LHCN-M2 (cell line): ENCODE measurements around the gene ENHO. TPM values are rescaled to one million over a fixed set of nuclear protein-coding genes. Genes with fewer than 3 reads are reported as not detected.
A peak's percentile ranks its signal among the peaks of the same experiment; 100 is the strongest.
"Not testable (repeated sequence)": the region's sequence is repeated elsewhere in the genome, so short reads cannot be mapped to it uniquely, and the experiment has no call there.

ENCODE experiments used
- DNase-seq: peaks from one replicate; pipeline ENCODE4 v3.0.0-alpha.2; 2012; ENCODE audit warnings: low read depth
- total RNA-seq: library from RNA; depleted of rRNA; stranded (reverse); fragments of >200 nt; gene quantifications from 2 replicates; pipeline ENCODE4 v1.2.3, GENCODE V29; 2014

ENHO gene
- total RNA-seq, 1 experiment from 2014 or later: 0.29 TPM

DNA sequence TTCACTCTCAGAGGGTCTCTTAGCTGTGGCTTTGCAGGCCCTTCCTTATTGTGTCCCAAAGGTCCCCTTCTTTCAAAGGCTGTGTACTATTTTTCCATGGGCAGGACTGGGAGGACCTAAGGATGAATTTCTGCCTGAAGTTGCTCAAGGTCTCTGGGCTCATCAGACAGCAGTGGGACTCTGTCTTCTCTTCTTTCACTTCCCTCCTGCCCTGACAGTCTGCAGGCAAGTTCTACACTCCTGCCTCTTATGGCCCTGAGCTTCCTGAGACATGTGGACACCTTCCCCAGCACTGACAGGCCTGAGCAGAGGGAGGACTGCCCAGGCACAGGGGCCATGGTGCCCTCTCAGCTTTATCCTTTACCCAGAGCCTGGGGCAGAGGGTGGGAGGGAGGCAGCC lies 14.8 kb downstream of the ENHO start:
- no peak for DNase-seq

DNA sequence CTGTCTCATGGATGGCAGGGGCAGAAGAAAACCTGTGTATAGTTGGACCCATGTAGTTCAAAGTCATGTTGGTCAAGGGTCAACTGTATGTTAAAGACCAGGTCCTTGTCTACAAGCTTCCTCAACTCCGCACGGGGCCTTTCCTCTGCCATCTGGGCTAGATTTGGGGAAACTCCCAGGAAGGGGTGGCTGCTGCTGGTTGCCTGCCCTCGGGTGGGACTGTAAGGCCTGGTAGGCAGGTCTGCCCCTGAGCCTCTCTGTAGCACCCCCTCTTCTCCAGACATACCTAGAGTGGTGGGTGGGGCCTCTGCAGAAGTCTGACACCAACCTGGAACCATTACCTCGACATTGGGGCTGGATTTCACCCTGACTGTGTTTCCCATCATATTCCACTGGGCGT lies 15.2 kb downstream of the ENHO start:
- no peak for DNase-seq

DNA sequence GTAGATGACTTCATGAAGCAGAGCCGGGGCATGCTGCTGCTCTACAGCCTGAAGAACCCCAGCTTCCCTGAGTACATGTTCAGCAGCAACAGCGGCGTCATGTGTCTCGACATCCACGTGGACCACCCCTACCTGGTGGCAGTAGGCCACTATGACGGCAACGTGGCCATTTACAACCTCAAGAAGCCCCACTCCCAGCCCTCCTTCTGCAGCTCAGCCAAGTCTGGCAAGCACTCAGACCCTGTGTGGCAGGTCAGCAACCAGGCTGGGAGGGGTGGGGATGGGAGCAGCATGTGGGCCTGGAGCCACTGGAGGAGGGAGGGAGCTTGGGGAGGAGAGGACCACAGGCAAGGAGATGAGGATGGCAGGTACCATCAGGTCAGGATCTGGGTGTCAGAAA lies 16.2 kb downstream of the ENHO start:
- DNase-seq: no peak

DNA sequence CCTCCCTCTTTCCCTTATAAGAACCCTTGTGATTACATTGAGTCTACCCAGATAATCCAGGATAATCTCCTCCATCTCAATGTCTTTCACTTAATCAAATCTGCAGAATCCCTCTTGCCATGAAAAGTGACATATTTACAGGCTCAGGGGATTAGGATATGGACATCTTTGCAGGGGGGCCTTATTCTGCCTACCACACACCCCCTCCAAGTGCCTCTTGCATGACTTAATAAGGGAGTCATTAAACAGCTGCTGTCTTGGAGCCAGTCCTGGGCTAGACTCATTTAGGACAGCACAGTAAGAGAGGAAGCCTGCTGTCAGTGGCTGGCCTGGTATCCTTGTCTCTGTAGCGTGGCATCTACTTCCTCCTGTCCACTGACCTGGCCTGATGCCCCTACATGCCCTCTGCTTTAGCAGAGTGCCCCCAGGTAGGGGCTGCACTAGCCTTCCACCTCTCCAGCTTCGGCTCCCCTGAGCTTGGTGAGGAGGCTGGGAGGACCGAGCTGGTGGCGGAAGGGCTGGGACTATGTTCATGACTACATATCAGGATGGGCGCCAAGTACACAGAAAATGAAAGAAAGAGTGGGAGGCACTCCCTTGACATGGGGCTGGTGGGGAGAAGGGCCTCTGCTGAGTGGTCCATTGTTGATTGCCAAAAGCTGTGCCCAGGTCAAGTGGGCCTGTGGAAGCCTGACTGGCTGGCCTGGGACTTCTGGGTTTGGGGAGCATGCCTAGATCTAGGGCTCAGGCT lies 17.2 kb downstream of the ENHO start:
- peak; percentile 24 for DNase-seq

DNA sequence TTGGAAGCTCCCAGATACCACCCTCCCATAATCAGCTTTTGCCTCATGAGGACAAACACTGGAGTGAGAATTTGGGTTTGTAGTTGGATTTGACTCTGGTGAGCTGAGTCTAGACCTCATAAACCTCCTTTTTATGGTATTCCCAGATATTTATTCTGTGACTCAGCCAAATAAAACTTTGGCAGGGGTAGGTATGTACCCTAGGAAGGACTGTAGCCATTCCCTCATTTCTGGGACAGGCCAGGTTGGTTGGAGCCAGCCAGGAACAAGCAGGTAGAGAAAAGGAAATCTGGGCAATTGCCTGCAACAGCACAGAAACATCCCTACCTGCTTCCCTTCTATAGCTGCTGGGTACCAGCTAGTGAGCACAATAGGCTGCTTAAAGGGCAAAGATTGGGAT lies 19.4 kb downstream of the ENHO start:
- no peak for DNase-seq

DNA sequence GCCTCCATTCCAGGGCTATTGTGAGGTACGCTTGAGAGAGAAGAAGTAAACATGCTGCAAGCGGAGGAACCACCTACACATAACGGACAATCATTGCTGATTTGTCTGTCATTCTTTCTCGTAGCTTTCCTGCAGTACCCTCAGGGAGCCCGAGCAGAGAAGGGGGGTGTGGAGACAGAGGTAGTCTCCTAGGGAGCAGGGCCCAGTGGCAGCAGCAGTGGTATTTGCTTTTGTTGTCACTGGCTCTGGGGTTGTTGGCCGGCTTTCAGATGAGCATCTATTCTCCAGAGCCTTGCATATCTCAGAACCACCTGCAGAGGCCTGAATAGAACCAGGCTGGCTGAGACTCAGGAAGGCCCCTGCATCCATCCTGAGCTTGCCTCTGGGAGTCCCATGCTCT lies 19.9 kb downstream of the ENHO start:
- DNase-seq: no peak

DNA sequence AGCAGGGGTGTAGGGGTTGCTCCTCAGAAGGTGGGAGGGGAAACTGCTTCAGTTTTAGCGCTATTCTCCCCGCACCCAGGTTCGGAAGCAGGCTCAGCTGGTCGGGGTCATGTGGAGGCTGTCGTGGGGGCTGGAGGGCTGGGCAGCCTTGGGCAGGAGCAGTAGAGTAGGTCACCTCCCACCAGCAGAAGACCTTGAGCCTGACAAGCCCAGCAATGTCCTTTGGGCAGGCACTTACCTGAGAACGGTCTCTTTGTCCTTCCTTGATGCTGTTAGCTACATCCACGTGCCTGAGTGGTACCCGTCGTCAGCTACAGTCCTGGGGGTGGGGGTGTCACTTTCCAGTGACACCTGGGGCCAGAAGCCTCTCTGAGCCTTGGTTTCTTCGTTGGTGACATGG lies 20.3 kb downstream of the ENHO start:
- no peak for DNase-seq

DNA sequence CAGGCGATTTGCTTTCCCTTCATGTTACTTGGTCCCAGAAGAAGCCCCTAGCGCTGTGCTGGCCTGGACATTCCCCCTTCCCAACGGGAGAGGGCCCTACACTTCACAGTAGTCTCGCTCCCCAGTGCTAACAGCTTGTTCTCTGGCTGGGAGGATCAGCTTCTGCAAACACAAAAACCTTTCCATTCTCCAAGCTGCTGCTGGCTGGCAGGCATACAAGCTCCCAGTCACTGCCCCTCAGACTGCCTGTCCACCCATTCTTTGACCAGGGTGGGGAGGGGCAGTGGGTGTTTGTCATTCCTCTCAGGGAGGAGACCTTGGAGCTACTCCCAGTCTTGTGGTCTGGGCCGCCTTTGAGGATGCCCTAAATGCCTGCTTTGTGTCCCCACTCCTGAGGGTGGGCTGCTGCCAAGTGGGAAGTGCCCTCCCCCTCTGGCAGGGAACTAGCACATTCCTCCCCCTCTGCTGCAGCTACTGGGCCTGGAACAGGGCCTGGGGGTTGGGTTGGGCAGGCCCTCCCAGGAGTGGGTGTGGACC lies 20.8 kb downstream of the ENHO start:
- no peak for DNase-seq

DNA sequence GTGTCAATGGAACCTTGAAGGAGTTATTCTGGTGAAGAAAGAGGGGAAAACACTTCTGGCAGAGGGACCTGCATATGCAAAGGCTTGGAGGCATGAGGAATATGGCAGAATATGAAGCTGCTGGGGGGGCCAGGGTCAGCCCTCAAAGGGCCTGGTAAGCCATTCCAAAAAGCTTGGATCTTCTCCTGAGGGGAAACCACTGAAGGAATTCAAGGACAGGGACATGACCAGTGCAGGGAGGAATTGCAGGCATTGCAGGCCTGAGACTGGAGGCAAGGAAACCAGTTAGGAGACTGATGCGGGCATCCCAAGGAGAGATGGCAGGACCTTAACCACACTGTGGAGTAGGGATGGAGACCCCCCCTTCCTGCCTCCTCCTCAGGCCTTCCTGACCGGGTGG lies 21.4 kb downstream of the ENHO start:
- no peak for DNase-seq

DNA sequence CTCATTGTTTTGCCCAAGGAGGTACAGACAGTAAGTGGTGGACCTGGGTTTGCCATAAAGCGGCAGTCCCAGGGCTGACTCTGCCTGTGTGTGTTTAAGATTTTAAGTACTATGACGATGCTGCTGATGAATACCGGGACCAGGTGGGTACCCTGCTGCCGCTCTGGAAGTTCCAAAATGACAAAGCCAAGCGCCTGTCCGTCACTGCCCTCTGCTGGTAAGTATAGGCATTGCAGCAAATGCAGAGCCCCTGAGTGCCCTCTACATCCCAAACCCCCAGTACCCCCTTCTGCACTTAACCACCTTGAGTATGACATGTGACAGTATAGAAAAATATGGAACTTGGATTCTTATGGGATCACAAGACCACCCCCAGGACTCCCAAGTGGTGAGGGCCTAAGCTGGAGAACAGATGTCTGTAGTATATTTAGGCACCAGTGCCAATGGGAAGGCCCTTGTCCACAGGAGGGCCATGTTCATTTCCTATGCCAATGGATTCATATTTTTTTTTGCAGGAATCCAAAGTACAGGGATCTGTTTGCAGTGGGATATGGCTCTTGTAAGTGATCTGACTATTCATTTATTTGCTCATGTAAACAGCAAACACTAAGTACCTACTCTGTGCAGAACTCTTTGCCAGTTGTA lies 22.0 kb downstream of the ENHO start:
- DNase-seq: peak; percentile 33

DNA sequence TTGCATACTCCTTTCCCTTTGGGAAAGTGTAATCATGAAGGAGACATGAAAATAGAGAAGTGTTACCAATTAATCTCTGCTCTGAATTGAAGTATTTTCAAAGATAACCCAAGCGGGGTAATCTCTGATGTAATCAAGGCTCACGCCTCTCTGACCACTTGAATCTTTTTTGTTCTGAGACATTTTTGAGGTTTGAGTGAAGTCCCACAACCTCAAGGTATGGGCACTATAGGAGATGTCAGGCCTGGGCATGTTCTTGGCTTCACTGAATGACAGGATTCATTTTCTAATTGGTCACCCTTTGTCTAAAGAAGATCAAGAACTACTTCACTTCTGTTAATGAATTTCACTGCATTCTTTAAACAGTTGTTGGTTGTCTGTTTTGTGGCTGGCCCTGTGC lies 23.7 kb downstream of the ENHO start:
- no peak for DNase-seq

DNA sequence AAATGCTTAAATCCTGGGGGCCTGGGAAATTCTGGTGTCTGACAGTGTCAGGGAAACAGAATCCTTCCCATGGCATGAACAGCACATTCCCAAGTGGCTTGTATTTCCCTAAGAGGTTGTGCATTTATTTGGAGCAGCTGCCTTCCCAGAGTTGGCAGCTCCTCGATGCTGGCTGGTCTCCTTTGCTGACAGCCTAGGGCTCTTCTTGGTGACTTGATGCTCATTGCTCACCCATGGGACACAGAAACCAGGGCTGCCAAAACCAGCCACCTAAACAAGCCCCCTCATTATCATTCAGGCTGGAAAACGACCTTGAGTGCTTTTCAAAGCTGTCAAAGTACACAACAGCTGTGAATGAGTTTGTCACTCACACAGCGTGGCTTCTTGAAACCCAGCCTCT lies 24.2 kb downstream of the ENHO start:
- no peak for DNase-seq

DNA sequence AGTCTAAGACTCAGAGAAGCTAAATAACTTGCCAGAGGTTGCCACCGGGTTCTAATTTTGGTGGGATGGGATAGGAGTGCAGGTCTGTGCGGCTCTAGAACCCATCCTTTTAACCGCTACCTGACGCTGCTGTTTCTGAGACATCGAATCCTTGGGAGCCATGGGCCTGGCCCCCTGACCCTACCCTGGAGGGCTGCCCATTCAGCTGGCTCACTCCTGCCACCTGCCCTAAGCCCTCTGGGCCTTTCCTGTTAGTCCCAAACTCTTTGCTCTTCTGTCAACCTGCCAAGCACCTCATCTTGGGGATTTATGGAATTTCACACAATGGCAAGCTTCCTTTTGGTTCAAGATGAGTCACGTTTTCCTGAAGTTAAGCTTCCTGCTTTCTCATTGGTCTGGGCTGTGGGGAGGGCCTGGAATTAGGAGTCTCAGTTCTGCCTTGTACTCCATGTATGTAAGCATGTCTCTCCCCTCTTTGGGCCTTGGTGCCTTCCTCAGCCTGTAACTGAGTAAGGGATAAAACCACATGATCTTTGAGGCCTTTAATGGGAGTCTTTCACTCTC lies 26.6 kb downstream of the ENHO start:
- DNase-seq: peak; percentile 19

DNA sequence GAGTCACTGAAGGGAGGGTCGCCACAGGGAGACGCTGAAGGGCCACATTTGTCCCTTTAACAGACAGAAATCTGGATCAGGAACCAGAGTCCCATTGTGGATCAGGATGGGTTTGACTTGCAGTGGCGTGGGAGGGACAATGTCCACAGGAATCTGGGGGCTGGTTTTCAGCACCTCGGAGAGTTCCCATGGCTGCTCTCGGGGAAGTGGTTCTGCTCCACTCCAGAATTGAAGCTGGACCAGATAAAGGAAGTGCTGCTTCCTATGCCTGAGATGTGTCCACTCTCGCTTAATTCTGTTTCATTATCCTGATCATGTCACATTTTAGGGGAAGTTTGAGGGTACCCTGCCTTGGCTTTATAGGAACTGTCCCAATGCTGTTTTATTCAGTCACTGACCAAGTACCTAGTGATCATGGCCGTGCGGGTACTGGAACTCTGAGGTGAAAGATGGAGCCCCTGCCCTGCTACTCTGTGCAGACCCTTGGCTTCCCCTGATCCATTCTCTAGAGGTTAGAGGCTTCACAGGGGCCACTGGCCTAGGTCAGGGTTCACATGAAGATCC lies 28.7 kb downstream of the ENHO start:
- DNase-seq: peak; percentile 41

DNA sequence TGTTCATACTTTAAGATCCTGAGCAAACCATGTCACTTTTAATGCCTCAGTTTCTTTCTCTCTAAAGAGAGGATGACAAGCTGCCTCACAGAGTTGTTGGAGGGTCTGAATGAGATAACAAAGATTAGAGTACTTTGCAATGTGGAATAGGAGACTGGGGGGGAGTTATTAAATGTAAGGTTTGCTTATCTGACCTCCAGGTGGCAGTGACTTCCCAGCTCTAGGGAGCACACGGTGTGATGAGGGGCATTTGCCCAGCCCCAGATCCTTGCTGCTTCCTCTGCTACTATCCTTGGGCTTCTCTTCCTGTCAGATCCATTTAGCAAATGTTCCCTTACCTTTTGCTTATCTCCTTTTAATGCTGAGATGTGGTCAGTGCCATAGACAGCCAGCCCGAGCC lies 30.7 kb downstream of the ENHO start:
- no peak for DNase-seq

DNA sequence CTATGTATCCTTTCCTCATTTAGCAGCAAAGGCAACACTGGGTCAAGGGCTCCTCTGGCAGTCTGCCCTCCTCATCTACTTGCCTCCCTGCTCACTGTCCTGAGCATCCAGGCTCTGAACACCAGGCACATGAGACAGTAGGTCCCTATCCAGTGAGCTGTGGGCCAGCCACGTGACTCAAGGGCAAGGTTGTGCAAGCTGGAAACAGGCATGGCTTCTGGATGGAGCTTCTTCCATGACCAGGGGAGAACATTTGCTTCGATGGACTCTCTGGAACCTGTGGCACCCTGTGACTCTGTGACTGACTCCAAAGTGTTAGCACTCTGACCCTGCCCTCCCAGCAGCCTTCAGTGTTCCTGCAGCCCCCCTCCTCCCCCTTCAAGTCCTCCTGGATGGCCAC lies 31.2 kb downstream of the ENHO start:
- no peak for DNase-seq

DNA sequence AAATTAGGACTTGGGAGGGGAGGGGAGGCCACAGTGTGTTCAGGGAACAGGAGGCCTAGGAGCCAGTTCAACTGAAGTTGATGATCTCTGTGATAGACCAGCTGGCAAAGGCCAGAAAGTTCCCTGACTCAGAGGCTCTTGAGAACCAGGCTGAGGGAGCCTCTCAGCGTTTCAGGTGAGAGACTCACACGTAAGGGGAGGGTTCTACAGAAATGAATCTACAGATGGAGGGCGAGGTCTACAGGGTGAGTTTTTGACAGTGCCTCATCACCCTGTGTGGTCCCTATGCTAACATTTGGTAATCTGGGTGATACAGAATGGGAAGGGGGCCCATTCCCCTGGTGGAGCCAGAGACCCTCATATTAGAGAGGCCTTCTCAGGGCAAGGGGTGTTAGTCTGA lies 32.0 kb downstream of the ENHO start:
- DNase-seq: no peak

DNA sequence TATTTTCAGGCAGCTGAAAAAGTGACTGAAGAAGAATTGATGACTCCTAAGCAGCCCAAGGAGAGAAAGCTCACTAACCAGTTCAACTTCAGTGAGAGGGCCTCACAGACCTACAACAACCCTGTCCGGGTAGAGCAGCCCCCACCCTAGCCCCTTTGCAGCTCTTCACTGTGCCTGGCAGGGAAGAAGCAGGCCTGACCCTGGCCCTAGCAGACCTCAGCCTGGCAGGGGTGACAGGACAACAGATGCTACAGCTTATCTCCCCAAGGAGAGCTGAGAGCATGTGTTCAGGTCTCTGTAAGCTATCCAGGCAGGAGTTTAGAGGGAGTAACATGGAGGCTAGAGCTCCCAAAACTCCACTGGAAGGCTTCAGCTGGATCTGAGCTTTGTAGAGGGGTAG lies 32.4 kb downstream of the ENHO start:
- no peak for DNase-seq

DNA sequence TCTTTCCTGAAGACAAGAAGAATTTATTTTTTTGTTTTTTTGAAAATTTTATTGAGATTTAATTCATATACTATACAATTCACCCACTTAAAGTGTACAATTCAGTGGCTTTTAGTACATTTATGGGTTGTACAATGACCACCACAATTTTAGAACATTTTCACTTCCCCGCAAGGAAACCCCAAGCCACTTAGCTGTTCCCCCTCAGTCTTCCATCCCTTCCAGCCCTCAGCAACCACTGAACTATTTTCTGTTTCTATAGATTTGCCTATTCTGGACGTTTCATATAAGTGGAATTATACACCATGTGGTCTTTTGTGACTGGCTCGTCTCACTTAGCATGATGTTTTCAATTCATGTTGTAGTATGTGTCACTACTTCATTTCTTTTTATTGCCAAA lies 36.2 kb downstream of the ENHO start:
- no peak for DNase-seq

DNA sequence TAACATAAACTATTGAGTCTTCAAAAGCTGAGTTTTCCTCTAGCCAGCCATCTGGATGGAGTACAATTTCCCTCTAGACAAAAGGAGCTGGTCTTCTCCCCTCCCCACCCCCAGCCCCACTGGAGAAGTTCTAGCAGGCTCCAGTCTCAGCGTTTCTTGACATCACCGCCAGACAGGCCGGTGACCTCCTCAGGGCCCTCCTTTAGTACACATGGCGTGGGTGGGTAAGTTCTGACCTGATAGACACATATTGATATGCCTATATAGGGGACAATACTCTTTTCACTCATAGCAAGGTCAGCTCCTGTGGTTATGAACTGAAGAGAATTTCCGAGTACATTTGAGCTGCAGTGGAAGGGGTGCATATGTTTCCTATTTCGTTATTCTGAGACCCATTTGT lies 37.0 kb downstream of the ENHO start:
- no peak for DNase-seq

DNA sequence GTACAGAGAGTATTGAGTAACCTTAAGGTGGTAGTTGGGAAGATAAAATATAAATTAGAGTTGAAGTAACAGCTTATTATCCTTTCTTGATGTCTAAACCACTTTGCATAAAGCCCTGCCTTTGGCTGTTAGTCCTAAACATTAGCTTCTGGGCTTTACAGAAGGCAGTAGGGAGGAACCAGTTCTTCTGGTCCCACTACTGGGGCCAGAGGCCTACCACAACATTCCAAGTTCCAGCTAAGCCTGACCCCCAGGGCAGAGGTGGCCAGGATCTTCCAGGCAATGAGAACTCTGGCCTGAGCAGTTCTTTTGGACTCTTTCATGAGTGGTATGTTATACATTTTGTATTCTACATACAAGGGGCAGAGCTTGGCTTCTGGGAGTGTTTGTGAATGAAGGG lies 38.1 kb downstream of the ENHO start:
- no peak for DNase-seq

DNA sequence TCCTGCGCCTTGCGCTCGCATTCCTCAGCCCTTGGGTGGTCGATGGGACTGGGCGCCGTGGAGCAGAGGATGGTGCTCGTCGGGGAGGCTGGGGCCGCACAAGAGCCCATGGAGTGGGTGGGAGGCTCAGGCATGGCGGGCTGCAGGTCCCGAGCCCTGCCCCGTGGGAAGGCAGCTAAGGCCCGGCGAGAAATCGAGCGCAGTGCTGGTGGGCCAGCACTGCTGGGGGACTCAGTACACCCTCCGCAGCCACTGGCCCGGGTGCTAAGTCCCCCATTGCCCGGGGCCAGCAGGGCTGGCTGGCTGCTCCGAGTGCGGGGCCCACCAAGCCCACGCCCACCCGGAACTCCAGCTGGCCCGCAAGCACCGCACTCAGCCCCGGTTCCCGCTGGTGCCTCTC lies 40.0 kb downstream of the ENHO start:
- DNase-seq: not testable (repeated sequence)

DNA sequence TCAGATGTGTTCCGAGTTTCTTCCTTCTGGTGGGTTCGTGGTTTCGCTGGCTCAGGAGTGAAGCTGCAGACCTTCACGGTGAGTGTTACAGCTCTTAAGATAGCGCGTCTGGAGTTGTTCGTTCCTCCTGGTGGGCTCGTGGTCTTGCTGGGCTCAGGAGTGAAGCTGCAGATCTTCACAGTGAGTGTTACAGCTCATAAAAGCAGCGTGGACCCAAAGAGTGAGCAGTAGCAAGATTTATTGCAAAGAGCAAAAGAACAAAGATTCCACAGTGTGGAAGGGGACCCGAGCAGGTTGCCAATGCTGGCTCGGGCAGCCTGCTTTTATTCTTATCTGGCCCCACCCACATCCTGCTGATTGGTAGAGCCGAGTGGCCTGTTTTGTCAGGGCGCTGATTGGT lies 41.2 kb downstream of the ENHO start:
- DNase-seq: not testable (repeated sequence)
